Measurements from ENCODE around the gene TMEM120A.

GRCh38 chr7:75980430-75981202, 13.8 kb downstream of the TMEM120A start:
- TF ChIP-seq CTCF (IDR thresholded peaks at IDR 0.05) (no peak), POLR2AphosphoS5 (IDR thresholded peaks at IDR 0.05) (no peak), POLR2A (IDR thresholded peaks at IDR 0.05) (no peak), EP300 (IDR thresholded peaks at IDR 0.05) (no peak)

Data from upper lobe of left lung (tissue), 4 donors.